VCaP (cell line): ENCODE data around the gene CADPS.

Experiments
- H3K27ac ChIP-seq: fragments of 450-650 bp; 2 replicates; pipeline ENCODE4 v1.5.1; 2017
- TF ChIP-seq, protein P1 (sequence below): fragments of 450-650 bp; conservative IDR thresholded peaks from 2 replicates; pipeline ENCODE4 v1.5.1; 2017; ENCODE audit warnings: mild to moderate bottlenecking, moderate library complexity

Gene CADPS

DNA sequence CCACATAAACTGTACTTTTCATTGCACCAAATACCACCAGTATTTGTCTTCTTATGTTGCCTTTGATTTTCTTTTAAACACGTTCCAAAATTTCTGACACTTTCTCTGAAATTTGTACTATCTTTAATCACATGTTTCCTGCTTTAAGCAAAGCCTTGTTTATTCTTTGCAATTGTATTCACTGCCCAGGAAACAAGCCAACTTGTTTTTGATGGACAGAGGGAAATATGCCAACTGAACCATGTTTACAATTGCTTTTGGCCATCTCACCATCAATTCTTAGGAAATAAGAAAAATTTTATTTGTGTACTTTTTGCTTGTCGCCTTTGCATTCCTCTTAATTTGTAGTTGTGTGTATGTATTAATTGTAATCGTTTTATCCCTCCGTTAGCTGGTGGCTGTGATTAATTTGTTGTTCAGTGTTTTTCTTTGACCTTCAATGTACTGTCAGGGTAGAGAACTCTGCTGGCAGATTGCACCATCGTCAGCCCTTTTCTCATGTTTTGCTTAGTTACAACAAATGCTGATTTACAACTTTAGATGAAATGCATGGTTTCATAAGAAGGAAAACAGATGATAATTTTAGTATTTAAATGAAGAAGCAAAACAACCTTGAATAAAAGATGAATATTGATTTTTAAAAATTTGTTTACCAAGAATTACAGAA is 482.5 kb downstream of the CADPS start:
- TF ChIP-seq, protein P1, sequence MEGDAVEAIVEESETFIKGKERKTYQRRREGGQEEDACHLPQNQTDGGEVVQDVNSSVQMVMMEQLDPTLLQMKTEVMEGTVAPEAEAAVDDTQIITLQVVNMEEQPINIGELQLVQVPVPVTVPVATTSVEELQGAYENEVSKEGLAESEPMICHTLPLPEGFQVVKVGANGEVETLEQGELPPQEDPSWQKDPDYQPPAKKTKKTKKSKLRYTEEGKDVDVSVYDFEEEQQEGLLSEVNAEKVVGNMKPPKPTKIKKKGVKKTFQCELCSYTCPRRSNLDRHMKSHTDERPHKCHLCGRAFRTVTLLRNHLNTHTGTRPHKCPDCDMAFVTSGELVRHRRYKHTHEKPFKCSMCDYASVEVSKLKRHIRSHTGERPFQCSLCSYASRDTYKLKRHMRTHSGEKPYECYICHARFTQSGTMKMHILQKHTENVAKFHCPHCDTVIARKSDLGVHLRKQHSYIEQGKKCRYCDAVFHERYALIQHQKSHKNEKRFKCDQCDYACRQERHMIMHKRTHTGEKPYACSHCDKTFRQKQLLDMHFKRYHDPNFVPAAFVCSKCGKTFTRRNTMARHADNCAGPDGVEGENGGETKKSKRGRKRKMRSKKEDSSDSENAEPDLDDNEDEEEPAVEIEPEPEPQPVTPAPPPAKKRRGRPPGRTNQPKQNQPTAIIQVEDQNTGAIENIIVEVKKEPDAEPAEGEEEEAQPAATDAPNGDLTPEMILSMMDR: no peak

DNA sequence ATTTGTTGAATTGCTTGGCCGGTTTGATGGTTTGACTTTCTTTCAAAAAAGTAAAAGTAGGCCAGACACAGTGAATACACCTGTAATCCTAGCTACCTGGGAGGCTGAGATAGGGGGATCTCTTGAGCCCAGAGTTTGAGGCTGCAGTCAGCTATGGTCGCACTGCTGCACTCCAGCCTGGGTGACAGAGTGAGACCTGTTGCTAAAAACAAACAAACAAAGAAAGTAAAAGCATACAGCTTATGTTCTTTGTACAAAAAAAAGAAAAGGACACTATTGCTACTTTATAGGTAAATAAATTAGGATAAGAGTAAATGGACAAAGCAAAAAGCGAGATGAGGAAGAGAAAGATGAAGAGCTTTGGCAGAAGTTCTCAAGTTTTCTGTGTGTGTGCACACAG is 488.0 kb downstream of the CADPS start:
- no peak overlapping the region for H3K27ac ChIP-seq
- TF ChIP-seq, protein P1: no peak

More for the DNA sequence above, 482.5 kb downstream of the CADPS start:
- H3K27ac ChIP-seq: peak overlapping the region; percentile 19; the same call in 1 of the 2 replicates

DNA sequence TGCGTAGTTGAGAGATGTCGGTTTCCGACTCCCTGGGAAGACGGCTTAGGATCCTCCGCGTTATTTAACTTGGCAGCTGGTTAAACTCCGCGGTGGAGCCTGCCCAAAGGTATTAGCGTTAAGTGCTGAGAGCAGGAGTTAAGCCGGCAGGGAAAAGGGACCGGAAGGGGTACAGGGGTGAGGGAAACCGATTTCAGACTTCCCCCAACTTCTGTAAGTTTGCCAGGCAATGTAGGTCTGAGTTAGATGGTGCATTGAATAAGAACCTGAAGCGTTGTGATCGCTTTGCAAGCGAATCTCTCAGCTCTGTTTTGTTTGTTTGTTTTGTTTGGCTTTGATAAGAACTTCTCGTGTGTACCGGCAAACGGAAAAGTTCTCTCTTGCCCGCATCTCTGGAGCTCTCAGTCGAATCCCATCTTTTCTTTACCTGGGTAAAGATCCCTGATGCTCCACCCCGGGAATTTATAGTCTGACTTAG is 495.9 kb downstream of the CADPS start:
- H3K27ac ChIP-seq: peak overlapping the region; percentile 14

DNA sequence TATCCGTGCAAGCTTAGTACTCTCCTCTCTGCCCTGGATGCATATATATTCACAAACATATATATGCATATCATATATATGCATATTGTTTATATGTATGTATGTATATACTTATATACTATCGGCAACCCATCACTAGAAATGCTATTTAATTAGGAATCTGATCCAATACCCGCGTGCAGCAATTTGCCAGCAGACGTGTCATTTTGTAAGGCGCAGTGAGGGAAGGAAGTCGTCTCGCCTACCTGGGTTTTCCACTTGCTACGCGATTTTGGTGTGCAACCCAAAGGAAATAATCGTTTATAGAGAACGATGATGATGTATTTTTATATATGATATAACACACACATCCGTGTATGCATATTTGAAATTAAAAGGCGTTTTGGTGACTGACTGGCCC is 496.3 kb downstream of the CADPS start:
- peak overlapping the region; percentile 14 for H3K27ac ChIP-seq
- TF ChIP-seq, protein P1: no peak

More for the DNA sequence above, 495.9 kb downstream of the CADPS start:
- TF ChIP-seq, protein P1: no peak

DNA sequence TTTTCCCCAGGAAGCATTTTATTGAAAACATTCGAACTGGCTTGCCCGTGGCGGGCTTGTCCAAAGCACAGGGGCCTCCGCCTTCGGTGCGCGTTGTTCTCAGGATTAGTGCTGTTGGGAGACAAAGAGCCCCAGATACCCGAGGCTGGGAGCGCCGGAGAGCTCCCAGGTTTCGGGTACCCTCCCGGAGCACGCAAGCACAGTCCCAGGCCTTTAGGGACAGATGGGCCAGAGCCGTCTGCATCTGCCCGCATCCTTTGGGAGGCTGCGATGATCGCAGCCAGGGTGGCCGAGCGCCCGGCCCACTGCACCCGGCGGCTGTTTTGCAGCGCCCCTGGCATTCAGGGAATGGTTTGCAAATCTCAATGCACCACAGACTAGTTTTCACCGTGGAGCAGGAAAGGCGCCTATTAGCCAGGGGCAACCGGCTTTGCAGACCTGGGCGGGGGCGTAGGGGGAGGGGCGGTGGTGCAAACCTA is 496.9 kb downstream of the CADPS start:
- no peak overlapping the region for H3K27ac ChIP-seq
- TF ChIP-seq, protein P1: no peak

DNA sequence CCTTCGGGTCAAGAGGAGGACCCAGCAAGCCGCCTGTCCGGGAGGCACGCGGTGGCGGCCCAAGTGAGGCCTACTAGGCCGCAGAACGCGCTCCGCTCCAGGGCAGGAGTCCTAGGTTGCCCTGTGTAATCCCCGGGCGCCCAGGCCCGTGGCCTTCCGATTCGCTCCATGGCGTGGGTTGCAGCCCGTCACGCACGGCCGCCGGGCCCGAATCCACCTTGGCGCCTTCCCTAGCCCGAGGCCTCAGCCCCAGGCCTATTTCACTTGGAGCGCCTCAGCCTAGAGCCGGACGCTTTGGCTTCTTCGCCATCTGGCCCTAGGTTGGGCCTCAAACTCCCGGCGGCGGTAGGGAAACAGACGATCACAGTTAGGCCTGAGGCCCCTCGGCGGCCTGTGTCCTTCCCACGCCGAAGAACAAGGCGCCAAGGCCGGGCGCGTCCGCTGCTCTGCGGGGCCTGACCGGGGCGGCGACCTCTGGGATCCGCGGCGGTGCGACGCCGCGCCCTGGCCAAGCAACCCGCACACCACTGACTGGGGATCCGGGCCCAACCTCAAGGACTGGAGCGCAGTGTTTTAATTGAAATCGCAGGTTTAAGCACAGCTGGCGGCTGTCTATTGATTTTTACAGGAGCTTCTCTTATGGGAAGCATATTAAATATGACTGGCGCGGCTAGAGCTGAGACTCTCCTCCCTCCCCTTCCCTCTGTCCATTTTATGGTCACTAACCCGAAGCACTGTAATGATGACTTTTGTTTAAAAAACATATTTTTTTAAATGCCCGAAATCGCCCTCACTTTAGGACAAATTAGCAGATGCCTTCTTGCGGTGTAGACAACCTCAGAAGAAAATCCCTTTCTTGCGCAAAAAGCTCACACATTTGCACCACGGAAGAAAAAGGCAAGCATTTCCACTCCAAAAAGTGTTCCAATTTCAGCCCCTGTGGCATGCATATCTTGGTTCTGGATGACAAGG is 498.0 kb downstream of the CADPS start:
- H3K27ac ChIP-seq: no peak overlapping the region
- TF ChIP-seq, protein P1: no peak

DNA sequence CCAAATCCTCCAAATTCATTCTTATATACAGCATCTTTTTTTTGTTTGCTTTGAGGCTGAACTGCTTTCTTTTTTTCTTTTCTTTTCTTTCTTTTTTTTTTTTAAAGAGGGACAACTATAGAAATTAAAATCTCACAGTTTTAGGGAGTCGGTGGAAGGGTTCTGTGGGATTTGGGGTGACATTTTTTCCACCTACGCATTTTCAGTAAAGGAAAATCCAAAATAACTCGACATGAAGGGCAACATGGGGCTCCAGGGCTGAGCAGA is 498.8 kb downstream of the CADPS start:
- TF ChIP-seq, protein P1: no peak
- H3K27ac ChIP-seq: no peak overlapping the region
